ENCODE results near the gene MFAP4.

- no peak for TF ChIP-seq EZH2 (IDR thresholded peaks at IDR 0.05; ENCODE audit: low read depth)
- TF ChIP-seq, protein P1, sequence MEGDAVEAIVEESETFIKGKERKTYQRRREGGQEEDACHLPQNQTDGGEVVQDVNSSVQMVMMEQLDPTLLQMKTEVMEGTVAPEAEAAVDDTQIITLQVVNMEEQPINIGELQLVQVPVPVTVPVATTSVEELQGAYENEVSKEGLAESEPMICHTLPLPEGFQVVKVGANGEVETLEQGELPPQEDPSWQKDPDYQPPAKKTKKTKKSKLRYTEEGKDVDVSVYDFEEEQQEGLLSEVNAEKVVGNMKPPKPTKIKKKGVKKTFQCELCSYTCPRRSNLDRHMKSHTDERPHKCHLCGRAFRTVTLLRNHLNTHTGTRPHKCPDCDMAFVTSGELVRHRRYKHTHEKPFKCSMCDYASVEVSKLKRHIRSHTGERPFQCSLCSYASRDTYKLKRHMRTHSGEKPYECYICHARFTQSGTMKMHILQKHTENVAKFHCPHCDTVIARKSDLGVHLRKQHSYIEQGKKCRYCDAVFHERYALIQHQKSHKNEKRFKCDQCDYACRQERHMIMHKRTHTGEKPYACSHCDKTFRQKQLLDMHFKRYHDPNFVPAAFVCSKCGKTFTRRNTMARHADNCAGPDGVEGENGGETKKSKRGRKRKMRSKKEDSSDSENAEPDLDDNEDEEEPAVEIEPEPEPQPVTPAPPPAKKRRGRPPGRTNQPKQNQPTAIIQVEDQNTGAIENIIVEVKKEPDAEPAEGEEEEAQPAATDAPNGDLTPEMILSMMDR (conservative IDR thresholded peaks at IDR 0.05) = no peak
These were observed 20.4 kb downstream of the MFAP4 start for GRCh38 chr17:19366637-19366972.

All from PC-9 (cell line).